Brain microvascular endothelial cell (primary cell): Measurements from ENCODE around the gene ADAMTSL2.

Experiments
- DNase-seq: peaks from one replicate; pipeline ENCODE4 v3.0.0-alpha.2; 2020
- H3K27ac ChIP-seq: fragments of 250-450 bp; sonication (Bioruptor Pico); 2 replicates; pipeline ENCODE4 v1.5.1; 2020; ENCODE audit warnings: mild to moderate bottlenecking, moderate library complexity
- H3K27me3 ChIP-seq: fragments of 250-450 bp; sonication (Bioruptor Pico); replicated peaks from 2 replicates; pipeline ENCODE4 v1.5.1; 2020; ENCODE audit warnings: mild to moderate bottlenecking
- H3K36me3 ChIP-seq: fragments of 250-450 bp; sonication (Bioruptor Pico); replicated peaks from 2 replicates; pipeline ENCODE4 v1.5.1; 2020; ENCODE audit warnings: mild to moderate bottlenecking
- H3K4me3 ChIP-seq: 2 replicates; pipeline ENCODE4 v1.5.1; 2011; ENCODE audit warnings: low read depth, mild to moderate bottlenecking, control low read depth, low read length, moderate library complexity
- in situ Hi-C: cut with HindIII; loops from 2 replicates; pipeline ENCODE4 v1.10.0; 2017; ENCODE audit warnings: low sequenced_read_pairs, low pct_ligation_motif_present
- TF ChIP-seq, protein P1 (sequence below): IDR thresholded peaks from 2 replicates; pipeline ENCODE4 v1.5.1; 2011; ENCODE audit warnings: low read depth, mild to moderate bottlenecking, moderate library complexity, low read length, control low read depth, inconsistent platforms; ENCODE audit errors: missing control alignments

ADAMTSL2 gene

GRCh38 chr9:133526721-133527321 is 7.7 kb upstream of the ADAMTSL2 start:
- H3K36me3 ChIP-seq = no peaks in the 10 kb centered on the region
- peaks cover 17% of the 10 kb centered on the region for H3K27me3 ChIP-seq
- TF ChIP-seq, protein P1, sequence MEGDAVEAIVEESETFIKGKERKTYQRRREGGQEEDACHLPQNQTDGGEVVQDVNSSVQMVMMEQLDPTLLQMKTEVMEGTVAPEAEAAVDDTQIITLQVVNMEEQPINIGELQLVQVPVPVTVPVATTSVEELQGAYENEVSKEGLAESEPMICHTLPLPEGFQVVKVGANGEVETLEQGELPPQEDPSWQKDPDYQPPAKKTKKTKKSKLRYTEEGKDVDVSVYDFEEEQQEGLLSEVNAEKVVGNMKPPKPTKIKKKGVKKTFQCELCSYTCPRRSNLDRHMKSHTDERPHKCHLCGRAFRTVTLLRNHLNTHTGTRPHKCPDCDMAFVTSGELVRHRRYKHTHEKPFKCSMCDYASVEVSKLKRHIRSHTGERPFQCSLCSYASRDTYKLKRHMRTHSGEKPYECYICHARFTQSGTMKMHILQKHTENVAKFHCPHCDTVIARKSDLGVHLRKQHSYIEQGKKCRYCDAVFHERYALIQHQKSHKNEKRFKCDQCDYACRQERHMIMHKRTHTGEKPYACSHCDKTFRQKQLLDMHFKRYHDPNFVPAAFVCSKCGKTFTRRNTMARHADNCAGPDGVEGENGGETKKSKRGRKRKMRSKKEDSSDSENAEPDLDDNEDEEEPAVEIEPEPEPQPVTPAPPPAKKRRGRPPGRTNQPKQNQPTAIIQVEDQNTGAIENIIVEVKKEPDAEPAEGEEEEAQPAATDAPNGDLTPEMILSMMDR = no peak
- in situ Hi-C loops = no loop called here
- H3K4me3 ChIP-seq = no peak overlapping the region
- no peak overlapping the region for H3K27ac ChIP-seq
- DNase-seq = no peak

- Histone ChIP-seq H3K27me3 (peaks cover 17% of the 10 kb centered on the region), H3K4me3 (no peak overlapping the region), H3K36me3 (no peaks in the 10 kb centered on the region), H3K27ac (no peak overlapping the region)
- no peak for DNase-seq
- TF ChIP-seq, protein P1 = no peak
- in situ Hi-C loops = no loop called here
Observed at GRCh38 chr9:133527444-133527920, 7.0 kb upstream of the ADAMTSL2 start.

- H3K36me3 ChIP-seq = no peaks in the 10 kb centered on the region
- DNase-seq = no peak
- in situ Hi-C loops = no loop called here
- H3K27me3 ChIP-seq = peaks cover 17% of the 10 kb centered on the region
- TF ChIP-seq, protein P1 = no peak
- H3K4me3 ChIP-seq = no peak overlapping the region
- H3K27ac ChIP-seq = no peak overlapping the region
Observed at GRCh38 chr9:133528001-133528875, 6.3 kb upstream of the ADAMTSL2 start.

DNA sequence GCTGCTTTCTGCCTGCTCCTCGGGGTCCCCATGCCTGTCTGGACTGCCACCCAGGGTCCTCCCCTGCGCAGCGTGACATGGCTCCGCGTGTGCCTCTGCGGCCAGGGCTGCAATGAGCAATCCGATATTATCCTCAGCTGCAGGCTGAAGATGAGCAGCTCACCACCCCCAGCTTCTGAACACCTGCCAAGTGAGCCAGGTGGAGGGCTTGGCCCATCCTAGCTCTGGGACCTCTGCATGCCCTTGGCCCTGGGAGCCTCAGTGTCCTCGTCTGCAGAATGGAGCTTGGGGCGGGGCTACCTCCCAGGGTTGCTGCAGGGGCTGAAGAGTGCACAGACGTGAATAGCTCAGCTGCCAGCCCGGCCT is 5.6 kb upstream of the ADAMTSL2 start:
- Histone ChIP-seq H3K27ac (no peak overlapping the region), H3K4me3 (no peak overlapping the region), H3K36me3 (no peaks in the 10 kb centered on the region), H3K27me3 (peaks cover 17% of the 10 kb centered on the region)
- no peak for DNase-seq
- TF ChIP-seq, protein P1 = no peak
- in situ Hi-C loops = no loop called here

GRCh38 chr9:133529457-133529856 is 5.0 kb upstream of the ADAMTSL2 start:
- DNase-seq = no peak
- peaks cover 17% of the 10 kb centered on the region for H3K27me3 ChIP-seq
- no peak overlapping the region for H3K4me3 ChIP-seq
- in situ Hi-C loops = no loop called here
- TF ChIP-seq, protein P1 = no peak
- no peaks in the 10 kb centered on the region for H3K36me3 ChIP-seq
- no peak overlapping the region for H3K27ac ChIP-seq
